Endothelial cell of umbilical vein (primary cell): Measurements from ENCODE around the gene SRBD1.

ENCODE experiments used
- CTCF ChIP-seq, 2 donors: IDR thresholded peaks; 1 replicate in 1 of 2; 2 replicates in 1 of 2; pipeline ENCODE4 v1.5.1; 2011; ENCODE audit warnings: low read length in 2 of 2, mild to moderate bottlenecking in 2 of 2, moderate library complexity in 2 of 2, control low read depth in 1 of 2, inconsistent platforms in 1 of 2, low read depth in 1 of 2; ENCODE audit not compliant: insufficient read depth in 1 of 2; ENCODE audit errors: extremely low read depth in 1 of 2
- EZH2 ChIP-seq: IDR thresholded peaks from 2 replicates; pipeline ENCODE4 v1.6.1; 2012; ENCODE audit warnings: borderline replicate concordance, low read depth, mild to moderate bottlenecking, moderate library complexity, low read length, inconsistent platforms; ENCODE audit not compliant: severe bottlenecking
- FOS ChIP-seq: IDR thresholded peaks from 2 replicates; pipeline ENCODE4 v1.6.1; 2011; ENCODE audit warnings: mild to moderate bottlenecking, low read length, moderate library complexity, borderline replicate concordance; ENCODE audit not compliant: insufficient read depth
- JUN ChIP-seq: IDR thresholded peaks from 2 replicates; pipeline ENCODE4 v1.6.1; 2011; ENCODE audit warnings: borderline replicate concordance, low read depth; ENCODE audit not compliant: insufficient read length, insufficient read depth
- MAX ChIP-seq: IDR thresholded peaks from 2 replicates; pipeline ENCODE4 v1.6.1; 2011; ENCODE audit not compliant: insufficient read depth, insufficient read length
- MYC ChIP-seq: IDR thresholded peaks from one replicate; pipeline ENCODE4 v1.6.1; 2011; ENCODE audit warnings: mild to moderate bottlenecking, low read depth, low read length
- POLR2A ChIP-seq: IDR thresholded peaks from 2 replicates; pipeline ENCODE4 v1.6.1; 2012; ENCODE audit warnings: low read depth, mild to moderate bottlenecking, control low read depth, low read length
- POLR2AphosphoS5 ChIP-seq: IDR thresholded peaks from 2 replicates; pipeline ENCODE4 v1.6.1; 2012; ENCODE audit warnings: low read depth, mild to moderate bottlenecking, control low read depth, low read length, moderate library complexity; ENCODE audit not compliant: insufficient read depth

- TF ChIP-seq CTCF (IDR thresholded peaks at IDR 0.05; ENCODE audit: extremely low read depth in 1 of 2, insufficient read depth in 1 of 2, low read depth in 1 of 2, low read length in 2 of 2) = no peak
- TF ChIP-seq POLR2A = no peak
- no peak for TF ChIP-seq FOS
- TF ChIP-seq EZH2 = no peak
- TF ChIP-seq POLR2AphosphoS5 = no peak
- TF ChIP-seq MAX = no peak
- TF ChIP-seq MYC = no peak
- TF ChIP-seq JUN = no peak
Measured at GRCh38 chr2:45533771-45534170, 77.3 kb downstream of the SRBD1 start.
